GOT3 (cell line): ENCODE data around the gene HEPN1.
A peak's percentile ranks its signal among the peaks of the same experiment; 100 is the strongest.
"Not testable (repeated sequence)": the region's sequence is repeated elsewhere in the genome, so short reads cannot be mapped to it uniquely, and the experiment has no call there.

Source experiments
- DNase-seq: peaks from one replicate; lab custom pipeline; 2025; ENCODE audit warnings: mixed read lengths; lab: John Stamatoyannopoulos, UW

The HEPN1 gene

GRCh38 chr11:124942466-124943253, 23.6 kb downstream of the HEPN1 start:
- DNase-seq = no peak

GRCh38 chr11:124943254-124943616, 24.2 kb downstream of the HEPN1 start:
- no peak for DNase-seq

GRCh38 chr11:124943741-124944140, 24.7 kb downstream of the HEPN1 start:
- no peak for DNase-seq

- DNase-seq = no peak
Measured at GRCh38 chr11:124944565-124944964, 25.5 kb downstream of the HEPN1 start.

- DNase-seq = no peak
Measured at GRCh38 chr11:124945826-124946225, 26.8 kb downstream of the HEPN1 start.

- DNase-seq = no peak
Measured at GRCh38 chr11:124946735-124947141, 27.7 kb downstream of the HEPN1 start.

GRCh38 chr11:124950601-124951330, 31.7 kb downstream of the HEPN1 start:
- no peak for DNase-seq

- no peak for DNase-seq
Measured at GRCh38 chr11:124951341-124951740, 32.3 kb downstream of the HEPN1 start.

- DNase-seq = peak; percentile 63
Measured at GRCh38 chr11:124953753-124954589, 34.9 kb downstream of the HEPN1 start, which contains the start of gene CCDC15. TSS of gene CCDC15 (plus strand) at chr11:124954202. CDS start at chr11:124954733, 531 bp downstream.

GRCh38 chr11:124954590-124954955, 35.5 kb downstream of the HEPN1 start:
- DNase-seq = no peak

GRCh38 chr11:124955035-124955434, 36.0 kb downstream of the HEPN1 start:
- no peak for DNase-seq

- peak; percentile 0 for DNase-seq
Measured at GRCh38 chr11:124961972-124962609, 43.0 kb downstream of the HEPN1 start.

- not testable (repeated sequence) for DNase-seq
Measured at GRCh38 chr11:124968197-124968596, 49.1 kb downstream of the HEPN1 start.
